Spleen (tissue), 7 donors: ENCODE results near the gene ABLIM2.

Source experiments
- CTCF ChIP-seq, 11 experiments: fragments of 200-600 bp in 7 of 11; fragments of 450-650 bp in 4 of 11; sonication (generic) in 4 of 11; IDR thresholded peaks in 8 of 11; conservative IDR thresholded peaks in 3 of 11; 1 replicate in 7 of 11; 2 replicates in 4 of 11; pipeline versions ENCODE4 v1.4.0 to v1.8.0; 2016 to 2021; ENCODE audit warnings: antibody characterized with exemption in 11 of 11, inconsistent platforms in 4 of 11, mild to moderate bottlenecking in 1 of 11
- POLR2A ChIP-seq, 3 donors: fragments of 450-650 bp; IDR thresholded peaks; one replicate each; pipeline ENCODE4 v1.5.1; 2017; ENCODE audit warnings: antibody characterized with exemption in 3 of 3, mild to moderate bottlenecking in 1 of 3
- POLR2AphosphoS5 ChIP-seq, 3 donors: sonication (generic); formaldehyde crosslinking; IDR thresholded peaks; one replicate each; pipeline ENCODE4 v1.5.1; 2017; ENCODE audit warnings: antibody characterized with exemption in 3 of 3
- donor health status: DM: no; HTN: no; CAD: no; lungs with moderate emphysema.
- donor health status: DM: no; HTN: no; CAD: no.
- donor health status: DM: no; HTN: no; CAD: no.

GRCh38 chr4:7915875-7916242 lies 242.8 kb downstream of the ABLIM2 start:
- no peak for TF ChIP-seq CTCF (IDR thresholded peaks at IDR 0.05 in 8 of 11, conservative IDR thresholded peaks at IDR 0.05 in 3 of 11)
- TF ChIP-seq POLR2A (IDR thresholded peaks at IDR 0.05) = no peak
- no peak for TF ChIP-seq POLR2AphosphoS5 (IDR thresholded peaks at IDR 0.05)
